GM18861 (cell line): Measurements from ENCODE around the gene KIF1A.
"Not testable (repeated sequence)": the region's sequence is repeated elsewhere in the genome, so short reads cannot be mapped to it uniquely, and the experiment has no call there.

ENCODE experiments used
- ATAC-seq: cut with Tn5 transposase; IDR thresholded peaks from one replicate; pipeline ENCODE4 v1.9.1; 2021; ENCODE audit not compliant: unreplicated experiment

KIF1A gene

GRCh38 chr2:240787521-240788472 lies 32.2 kb downstream of the KIF1A start:
- ATAC-seq = no peak

DNA sequence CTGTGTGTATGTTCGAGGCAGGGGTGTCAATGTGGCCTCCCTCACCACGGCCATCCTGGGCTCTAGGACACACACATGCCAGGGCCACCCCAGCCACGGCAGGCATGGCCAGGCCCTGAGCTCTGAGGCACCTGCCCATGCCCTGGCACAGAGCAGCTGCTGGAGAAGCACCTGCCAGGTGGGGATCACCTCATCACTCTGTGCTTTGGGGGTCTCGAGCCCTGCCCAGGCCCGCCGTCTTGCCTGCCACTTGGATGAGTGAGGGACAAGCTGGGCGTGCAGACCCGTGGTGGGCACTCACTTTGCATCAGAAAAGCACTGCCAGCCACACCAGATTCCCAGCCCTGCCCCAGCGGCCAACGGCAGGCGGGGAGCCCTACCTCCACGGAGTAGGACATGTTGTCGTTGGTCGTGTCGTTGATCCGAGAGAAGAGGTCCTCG lies 33.1 kb downstream of the KIF1A start:
- no peak for ATAC-seq

GRCh38 chr2:240786355-240786841 lies 33.6 kb downstream of the KIF1A start:
- ATAC-seq = no peak

GRCh38 chr2:240785424-240786335 lies 34.3 kb downstream of the KIF1A start:
- ATAC-seq = no peak

GRCh38 chr2:240784629-240785423 lies 35.2 kb downstream of the KIF1A start:
- no peak for ATAC-seq

GRCh38 chr2:240783819-240784621 lies 36.0 kb downstream of the KIF1A start:
- no peak for ATAC-seq

DNA sequence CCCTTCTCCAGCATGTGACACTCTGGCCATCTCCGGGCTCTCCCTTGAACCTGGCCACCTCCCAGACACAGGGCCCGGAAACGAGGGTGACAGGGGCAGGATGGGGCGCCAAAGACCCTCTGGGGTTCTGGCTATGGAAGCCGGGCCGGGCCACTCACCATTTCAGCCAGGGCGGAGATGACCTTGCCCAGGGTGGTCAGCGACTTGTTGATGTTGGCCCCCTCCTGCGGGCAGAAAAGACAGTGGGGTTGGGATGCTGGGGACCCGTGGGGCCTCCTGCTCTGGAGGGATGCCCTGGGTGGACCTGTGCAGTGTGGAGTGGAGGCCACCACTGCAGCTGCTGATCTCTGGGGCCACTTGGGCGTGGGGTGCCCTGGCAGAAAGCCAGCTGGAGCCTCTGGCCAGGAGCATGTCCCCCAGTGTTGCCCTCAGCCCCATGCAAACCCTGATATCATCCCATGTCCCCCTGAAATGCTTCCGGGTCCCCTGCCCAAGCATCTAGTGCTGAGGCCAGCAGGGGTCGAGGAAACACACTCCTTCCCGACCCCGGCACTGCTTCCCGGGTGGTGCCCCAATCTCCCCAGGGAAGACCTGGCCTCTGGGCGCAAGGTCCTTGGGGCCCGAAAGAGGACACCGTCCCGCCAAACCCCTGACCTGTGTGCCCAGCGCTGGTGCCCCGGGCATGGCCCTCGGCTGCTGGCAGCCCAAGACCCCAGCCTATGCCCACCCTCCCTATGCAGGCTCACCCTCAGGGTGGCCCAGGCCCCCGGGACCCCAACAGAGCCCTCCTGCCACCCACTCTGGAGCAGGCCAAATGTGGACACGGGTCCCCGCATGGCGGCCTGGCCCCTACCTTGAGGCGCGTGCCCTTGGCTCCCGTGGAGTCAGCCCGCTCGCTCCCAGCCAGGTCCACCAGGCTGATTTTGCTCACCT lies 36.9 kb downstream of the KIF1A start:
- ATAC-seq = no peak

GRCh38 chr2:240782221-240782885 lies 37.7 kb downstream of the KIF1A start:
- no peak for ATAC-seq

GRCh38 chr2:240781471-240782220 lies 38.4 kb downstream of the KIF1A start:
- no peak for ATAC-seq

DNA sequence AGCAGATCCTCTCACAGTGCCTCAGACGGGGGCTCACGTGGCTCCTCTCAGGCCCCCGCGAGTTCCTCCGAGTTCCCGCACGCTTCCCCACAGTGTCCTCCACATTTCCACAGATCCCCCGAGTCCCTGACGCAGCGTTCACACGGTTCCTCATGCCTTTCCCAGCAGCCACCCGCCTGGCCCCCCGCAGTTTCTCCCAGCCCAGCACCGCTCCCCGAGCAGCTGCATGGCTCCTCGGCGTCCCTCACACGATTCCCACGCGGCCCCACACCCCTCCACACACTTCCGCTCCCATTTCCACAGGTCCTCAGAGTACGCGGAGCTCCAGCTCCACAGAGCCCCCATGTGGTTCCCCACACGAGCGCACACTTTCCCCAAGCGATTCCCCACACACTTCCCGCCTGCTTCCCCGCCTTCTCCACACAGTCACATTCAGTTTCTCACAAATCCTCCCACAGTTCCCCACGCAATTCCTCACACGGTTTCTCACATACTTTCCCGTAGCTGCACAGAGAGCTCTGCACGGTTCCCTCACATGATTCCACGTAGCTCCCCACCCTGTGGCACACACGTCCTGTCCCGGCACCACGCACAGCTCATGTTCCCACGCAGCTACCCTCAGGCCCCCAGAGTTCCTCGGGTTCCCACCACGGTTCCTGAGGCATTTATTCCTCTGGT lies 39.9 kb downstream of the KIF1A start:
- no peak for ATAC-seq

- not testable (repeated sequence) for ATAC-seq
Measured at GRCh38 chr2:240779250-240779832, 40.7 kb downstream of the KIF1A start.

DNA sequence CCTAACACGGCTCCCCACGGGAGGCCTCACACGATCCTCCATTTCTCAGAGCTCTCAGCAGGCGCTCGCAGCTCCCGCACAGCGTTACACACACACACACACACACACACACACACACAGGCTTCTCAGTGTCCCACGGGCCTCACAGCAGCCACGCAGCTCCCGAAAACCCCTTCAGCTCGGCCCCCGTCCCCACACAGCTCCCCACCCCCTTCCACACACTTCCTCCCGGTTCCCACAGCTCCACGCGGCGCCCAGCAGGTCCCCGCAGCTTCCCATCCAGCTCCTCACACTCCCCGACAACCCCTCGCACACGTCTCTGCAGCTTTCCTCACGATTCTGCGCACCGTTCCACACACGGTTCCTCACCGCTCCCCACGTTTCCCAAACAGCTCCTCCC lies 41.6 kb downstream of the KIF1A start:
- ATAC-seq = no peak

DNA sequence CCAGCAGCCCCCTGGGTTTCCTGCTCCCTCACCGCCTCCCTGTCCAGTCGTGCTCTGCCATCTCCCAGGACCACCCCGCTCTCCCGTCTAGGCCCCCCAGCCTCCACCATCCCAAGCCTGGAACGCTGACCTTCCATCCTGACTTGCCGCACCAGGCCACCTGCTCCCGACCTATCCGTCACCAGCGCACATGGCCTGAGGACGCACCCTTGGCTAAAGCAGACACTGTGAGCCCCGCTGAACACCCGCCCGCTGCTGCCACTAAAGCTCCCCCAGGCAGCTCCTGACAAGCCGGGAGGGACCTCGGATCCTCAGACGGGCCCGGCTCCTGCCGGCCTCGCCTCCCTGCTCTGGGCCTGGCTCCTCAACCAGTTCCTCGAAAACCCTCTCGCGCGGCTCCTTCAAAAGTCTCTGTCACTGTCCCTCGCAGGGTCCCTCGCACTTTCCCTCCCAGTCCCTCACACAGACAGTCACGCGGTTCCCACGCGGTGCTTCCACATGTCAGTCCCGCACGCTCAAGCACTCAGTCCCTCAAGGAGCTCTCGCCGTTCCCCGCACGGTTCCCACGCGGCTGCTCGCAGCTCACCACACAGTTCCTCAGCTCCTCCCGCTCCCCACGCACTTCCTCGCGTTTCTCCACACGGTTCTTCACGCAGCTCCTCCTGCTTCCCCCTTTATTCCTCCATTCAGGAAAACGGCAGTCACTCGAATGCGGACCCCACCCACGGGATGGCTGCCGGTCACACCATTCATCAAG lies 42.4 kb downstream of the KIF1A start:
- no peak for ATAC-seq

- no peak for ATAC-seq
Measured at GRCh38 chr2:240775905-240776304, 44.1 kb downstream of the KIF1A start.

DNA sequence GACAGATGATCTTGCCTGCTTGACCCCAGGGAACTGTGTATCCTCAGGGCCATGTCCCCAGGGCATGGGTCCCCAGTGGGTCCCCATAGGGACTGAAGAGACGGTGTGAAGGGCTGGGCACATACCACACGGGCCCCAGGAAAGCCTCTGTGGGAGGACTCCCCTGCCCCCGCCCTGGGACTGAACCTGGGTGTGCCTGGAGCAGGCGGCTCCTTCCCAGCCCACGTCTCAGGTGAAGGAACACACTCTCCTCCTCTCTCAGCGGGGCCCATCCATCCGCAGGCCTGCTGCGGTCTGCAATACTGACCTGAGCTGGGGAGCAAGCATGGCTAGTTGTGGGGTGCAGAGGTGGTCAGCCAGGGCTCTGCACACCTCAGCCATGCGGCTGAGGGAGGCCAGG lies 45.2 kb downstream of the KIF1A start:
- no peak for ATAC-seq

DNA sequence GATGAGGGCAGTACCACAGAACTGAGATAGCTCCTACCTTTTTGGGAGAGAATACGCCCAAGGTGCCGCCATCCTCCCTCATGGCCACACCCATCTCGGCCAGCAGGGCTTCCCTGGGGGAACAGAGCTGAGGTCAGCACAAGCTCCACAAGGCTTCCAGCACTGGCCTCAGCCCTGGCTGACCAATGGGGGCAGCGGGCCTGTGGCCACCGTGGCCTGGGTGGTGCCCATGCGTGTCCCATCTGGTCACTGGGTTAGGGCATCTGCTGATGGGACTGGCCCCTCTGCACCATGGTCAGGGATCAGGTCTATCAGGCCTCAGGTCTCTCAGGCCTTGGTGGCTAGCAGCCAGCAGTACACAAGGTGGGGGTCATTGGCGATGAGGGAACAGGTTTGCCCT lies 50.9 kb downstream of the KIF1A start:
- ATAC-seq = no peak
